ENCODE results near the gene FARSA.

The FARSA gene

GRCh38 chr19:12888006-12888603 lies 45.4 kb downstream of the FARSA start:
- no peak for FAIRE-seq

GRCh38 chr19:12886969-12887747 lies 46.4 kb downstream of the FARSA start, which contains the start of gene KLF1:
Gene KLF1 (minus strand): TSS chr19:12887201. CDS start chr19:12887140, 61 bp downstream.
- FAIRE-seq: no peak

GRCh38 chr19:12886651-12886968 lies 46.9 kb downstream of the FARSA start:
- no peak for FAIRE-seq

GRCh38 chr19:12885749-12886650 lies 47.5 kb downstream of the FARSA start:
- FAIRE-seq: no peak

- FAIRE-seq: no peak
These were observed 48.4 kb downstream of the FARSA start for GRCh38 chr19:12884926-12885748.

- no peak for FAIRE-seq
These were observed 48.9 kb downstream of the FARSA start for GRCh38 chr19:12884627-12884925.

- FAIRE-seq: no peak
These were observed 49.3 kb downstream of the FARSA start for GRCh38 chr19:12884202-12884601.

- FAIRE-seq: no peak
These were observed 50.9 kb downstream of the FARSA start for GRCh38 chr19:12882589-12882988.

GRCh38 chr19:12881172-12881808 lies 52.2 kb downstream of the FARSA start, which contains the start of gene DNASE2:
Gene DNASE2 (minus strand): TSS chr19:12881449. CDS start chr19:12881375, 74 bp downstream.
- no peak for FAIRE-seq

- FAIRE-seq: no peak
These were observed 52.9 kb downstream of the FARSA start for GRCh38 chr19:12880551-12881171.

GRCh38 chr19:12875086-12875485 lies 58.4 kb downstream of the FARSA start:
- no peak for FAIRE-seq

GRCh38 chr19:12873891-12874745 lies 59.4 kb downstream of the FARSA start:
- FAIRE-seq: no peak

- no peak for FAIRE-seq
These were observed 60.3 kb downstream of the FARSA start for GRCh38 chr19:12872941-12873890.
